Ovary (tissue), 3 donors: ENCODE results near the gene APBA2.

Experiments
- EP300 ChIP-seq: sonication (generic); formaldehyde crosslinking; IDR thresholded peaks from one replicate; pipeline ENCODE4 v1.6.1; 2017; ENCODE audit warnings: antibody characterized with exemption
- POLR2A ChIP-seq: fragments of 450-650 bp; IDR thresholded peaks from one replicate; pipeline ENCODE4 v1.6.1; 2017; ENCODE audit warnings: antibody characterized with exemption, mild to moderate bottlenecking, moderate library complexity
- TF ChIP-seq, protein P1 (sequence below), 3 donors: fragments of 450-650 bp in 2 of 3; fragments of 200-600 bp in 1 of 3; IDR thresholded peaks; one replicate each; pipeline versions ENCODE4 v1.5.1 to v1.8.0; 2016 to 2022; ENCODE audit warnings: antibody characterized with exemption in 3 of 3, mild to moderate bottlenecking in 1 of 3
- donor health status: DM: no; HTN: no; CAD: no.

DNA sequence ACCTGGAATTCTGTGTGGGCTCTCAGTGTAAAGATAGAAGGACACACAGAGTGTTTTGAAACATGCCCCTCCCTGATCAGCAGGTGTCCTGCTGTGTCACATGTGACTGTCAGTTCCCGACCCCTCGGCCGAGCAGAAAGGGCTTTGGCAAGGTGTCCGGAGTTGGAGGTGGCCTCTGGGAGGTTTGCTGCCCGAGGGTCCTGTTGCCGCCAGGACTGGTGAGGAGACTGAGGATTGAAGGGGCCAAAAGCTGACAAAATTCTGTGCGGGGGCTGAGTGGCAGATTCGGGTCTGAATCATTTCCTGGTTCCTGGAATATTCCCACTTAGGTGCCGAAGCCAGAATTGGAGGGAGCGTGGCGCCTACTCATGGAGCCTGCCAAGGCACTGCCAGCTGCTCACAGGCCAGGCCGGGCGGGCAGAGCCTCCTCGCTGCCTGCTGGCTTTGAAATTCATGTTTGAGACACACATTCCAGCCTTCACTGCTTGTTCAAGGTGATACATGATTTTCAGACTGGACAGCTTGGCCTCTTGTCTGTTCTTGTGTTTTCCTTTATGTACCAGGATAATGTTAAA lies 83.8 kb downstream of the APBA2 start:
- TF ChIP-seq EP300 (no peak), POLR2A (no peak)
- TF ChIP-seq, protein P1, sequence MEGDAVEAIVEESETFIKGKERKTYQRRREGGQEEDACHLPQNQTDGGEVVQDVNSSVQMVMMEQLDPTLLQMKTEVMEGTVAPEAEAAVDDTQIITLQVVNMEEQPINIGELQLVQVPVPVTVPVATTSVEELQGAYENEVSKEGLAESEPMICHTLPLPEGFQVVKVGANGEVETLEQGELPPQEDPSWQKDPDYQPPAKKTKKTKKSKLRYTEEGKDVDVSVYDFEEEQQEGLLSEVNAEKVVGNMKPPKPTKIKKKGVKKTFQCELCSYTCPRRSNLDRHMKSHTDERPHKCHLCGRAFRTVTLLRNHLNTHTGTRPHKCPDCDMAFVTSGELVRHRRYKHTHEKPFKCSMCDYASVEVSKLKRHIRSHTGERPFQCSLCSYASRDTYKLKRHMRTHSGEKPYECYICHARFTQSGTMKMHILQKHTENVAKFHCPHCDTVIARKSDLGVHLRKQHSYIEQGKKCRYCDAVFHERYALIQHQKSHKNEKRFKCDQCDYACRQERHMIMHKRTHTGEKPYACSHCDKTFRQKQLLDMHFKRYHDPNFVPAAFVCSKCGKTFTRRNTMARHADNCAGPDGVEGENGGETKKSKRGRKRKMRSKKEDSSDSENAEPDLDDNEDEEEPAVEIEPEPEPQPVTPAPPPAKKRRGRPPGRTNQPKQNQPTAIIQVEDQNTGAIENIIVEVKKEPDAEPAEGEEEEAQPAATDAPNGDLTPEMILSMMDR (IDR thresholded peaks at IDR 0.05): no peak
